IMR-90 (cell line): ENCODE measurements around the gene FGGY. TPM values are rescaled to one million over a fixed set of nuclear protein-coding genes. Genes with fewer than 3 reads are reported as not detected.

ENCODE experiments used
- ATAC-seq: fragments of 200-7000 bp; cut with Tn5 transposase; 2 replicates; pipeline ENCODE4 v1.9.1; 2020; ENCODE audit warnings: low read depth, mild to moderate bottlenecking, moderate library complexity
- BruUV-seq: library from RNA; stranded (reverse); fragments of 400-500 nt; replicated peaks from 2 replicates; lab custom pipeline; 2021; lab: Mats Ljungman, UMichigan
- CTCF ChIA-PET: fragments of 300-600 bp; formaldehyde crosslinking; extraction: SDS; loops from one replicate; lab custom pipeline; 2021; ENCODE audit warnings: antibody characterized with exemption; lab: Yijun Ruan, JAX
- POLR2A ChIA-PET: fragments of 300-600 bp; sonication (Branson Sonifier 250); formaldehyde crosslinking; loops from one replicate; lab custom pipeline; 2022; ENCODE audit warnings: antibody characterized with exemption; ENCODE audit not compliant: unreplicated experiment; lab: Charles Lee
- DNase-seq: peaks from one replicate; pipeline ENCODE4 v3.0.0; 2013
- H2AFZ ChIP-seq: replicated peaks from 2 replicates; pipeline ENCODE3; 2013; ENCODE audit warnings: low read length, mild to moderate bottlenecking; ENCODE audit not compliant: poor library complexity
- H2AK5ac ChIP-seq: 2 replicates; pipeline ENCODE4 v1.6.1; 2013; ENCODE audit warnings: low read depth, low read length, inconsistent platforms
- H2AK9ac ChIP-seq: replicated peaks from 2 replicates; pipeline ENCODE3; 2013; ENCODE audit warnings: mild to moderate bottlenecking, low read depth, low read length, moderate library complexity; ENCODE audit not compliant: poor library complexity
- H2BK120ac ChIP-seq: 2 replicates; pipeline ENCODE4 v1.6.1; 2013; ENCODE audit warnings: low read depth, low read length, inconsistent platforms
- H2BK15ac ChIP-seq: 3 replicates; pipeline ENCODE4 v1.6.1; 2013; ENCODE audit warnings: low read depth, low read length, inconsistent platforms
- H2BK20ac ChIP-seq: 2 replicates; pipeline ENCODE4 v1.6.1; 2013; ENCODE audit warnings: low read depth, mild to moderate bottlenecking, inconsistent platforms, low read length, moderate library complexity
- H2BK5ac ChIP-seq: 2 replicates; pipeline ENCODE4 v1.6.1; 2013; ENCODE audit warnings: mild to moderate bottlenecking, low read depth, low read length, inconsistent platforms; ENCODE audit not compliant: poor library complexity, severe bottlenecking
- H3K14ac ChIP-seq: replicated peaks from 2 replicates; pipeline ENCODE4 v1.6.1; 2013; ENCODE audit warnings: low read depth, low read length, inconsistent platforms
- H3K18ac ChIP-seq: 2 replicates; pipeline ENCODE4 v1.6.1; 2013; ENCODE audit warnings: low read depth, low read length, control low read depth
- H3K23ac ChIP-seq: 2 replicates; pipeline ENCODE4 v1.6.1; 2013; ENCODE audit warnings: low read depth, low read length, inconsistent platforms
- H3K27ac ChIP-seq: 2 replicates; pipeline ENCODE4 v1.5.1; 2013; ENCODE audit warnings: mild to moderate bottlenecking, control low read depth, low read length; ENCODE audit not compliant: insufficient read depth
- H3K27me3 ChIP-seq: 2 replicates; pipeline ENCODE4 v1.6.1; 2013; ENCODE audit warnings: low read length; ENCODE audit not compliant: control insufficient read depth, insufficient read depth
- H3K36me3 ChIP-seq: 2 replicates; pipeline ENCODE4 v1.6.1; 2013; ENCODE audit warnings: low read length, mixed read lengths; ENCODE audit not compliant: control insufficient read depth, insufficient read depth
- H3K4ac ChIP-seq: 2 replicates; pipeline ENCODE4 v1.6.1; 2013; ENCODE audit warnings: low read depth, low read length, inconsistent platforms
- H3K4me1 ChIP-seq: 2 replicates; pipeline ENCODE4 v1.6.1; 2013; ENCODE audit warnings: low read length, mixed read lengths; ENCODE audit not compliant: control insufficient read depth, insufficient read depth
- H3K4me2 ChIP-seq: 2 replicates; pipeline ENCODE4 v1.6.1; 2013; ENCODE audit warnings: low read depth, mild to moderate bottlenecking, control low read depth, low read length, moderate library complexity
- H3K4me3 ChIP-seq: 2 replicates; pipeline ENCODE4 v1.5.1; 2013; ENCODE audit warnings: low read depth, mild to moderate bottlenecking, control low read depth, low read length, moderate library complexity; ENCODE audit not compliant: insufficient read depth
- H3K56ac ChIP-seq: 2 replicates; pipeline ENCODE4 v1.6.1; 2013; ENCODE audit warnings: low read length, inconsistent platforms; ENCODE audit not compliant: insufficient read depth; ENCODE audit errors: extremely low read depth
- H3K79me1 ChIP-seq, 2 experiments: 2 replicates each; pipeline ENCODE4 v1.6.1; 2013; ENCODE audit warnings: low read length in 2 of 2, inconsistent platforms in 1 of 2, low read depth in 1 of 2
- H3K9ac ChIP-seq: 2 replicates; pipeline ENCODE4 v1.6.1; 2013; ENCODE audit warnings: low read depth, low read length, control low read depth
- H3K9me1 ChIP-seq: 2 replicates; pipeline ENCODE4 v1.6.1; 2013; ENCODE audit warnings: low read length, inconsistent platforms; ENCODE audit not compliant: insufficient read depth
- H3K9me3 ChIP-seq: 2 replicates; pipeline ENCODE4 v1.6.1; 2013; ENCODE audit warnings: low read length; ENCODE audit not compliant: control insufficient read depth, insufficient read depth
- H4K20me1 ChIP-seq: 2 replicates; pipeline ENCODE4 v1.6.1; 2013; ENCODE audit warnings: low read length, inconsistent platforms; ENCODE audit not compliant: insufficient read depth
- H4K5ac ChIP-seq: 2 replicates; pipeline ENCODE4 v1.6.1; 2013; ENCODE audit warnings: mild to moderate bottlenecking, low read depth, low read length, control low read depth
- H4K8ac ChIP-seq, 2 experiments: 2 replicates each; pipeline ENCODE4 v1.6.1; 2013; ENCODE audit warnings: low read depth in 2 of 2, low read length in 2 of 2, control low read depth in 1 of 2, inconsistent platforms in 1 of 2
- H4K91ac ChIP-seq: 2 replicates; pipeline ENCODE4 v1.6.1; 2013; ENCODE audit warnings: low read depth, low read length, inconsistent platforms; ENCODE audit not compliant: insufficient read depth
- BHLHE40 ChIP-seq: fragments of 150-350 bp; IDR thresholded peaks from 2 replicates; pipeline ENCODE4 v1.6.1; 2016; ENCODE audit warnings: mild to moderate bottlenecking, low read depth, low read length
- CHD1 ChIP-seq: IDR thresholded peaks from 2 replicates; pipeline ENCODE4 v1.6.1; 2012; ENCODE audit warnings: low read depth, low read length, improper control_type of control experiment
- CTCF ChIP-seq: conservative IDR thresholded peaks from 2 replicates; pipeline ENCODE4 v1.5.1; 2012; ENCODE audit warnings: mild to moderate bottlenecking, low read depth, low read length, improper control_type of control experiment
- FOS ChIP-seq: fragments of 150-350 bp; IDR thresholded peaks from 2 replicates; pipeline ENCODE4 v1.6.1; 2016; ENCODE audit warnings: low read depth, low read length
- MAZ ChIP-seq: IDR thresholded peaks from 2 replicates; pipeline ENCODE4 v1.6.1; 2012; ENCODE audit warnings: low read depth, mild to moderate bottlenecking, low read length, improper control_type of control experiment, moderate library complexity, borderline replicate concordance
- NFE2L2 ChIP-seq: fragments of 150-350 bp; IDR thresholded peaks from 2 replicates; pipeline ENCODE4 v1.6.1; 2016; ENCODE audit warnings: low read depth, mild to moderate bottlenecking, low read length
- RAD21 ChIP-seq: IDR thresholded peaks from 2 replicates; pipeline ENCODE4 v1.6.1; 2012; ENCODE audit warnings: low read length, improper control_type of control experiment
- RFX5 ChIP-seq: IDR thresholded peaks from 2 replicates; pipeline ENCODE4 v1.8.0; 2012; ENCODE audit warnings: low read depth, mild to moderate bottlenecking, low read length, moderate library complexity
- SMC3 ChIP-seq: fragments of 150-350 bp; IDR thresholded peaks from 2 replicates; pipeline ENCODE4 v1.6.1; 2016; ENCODE audit warnings: low read depth, mild to moderate bottlenecking, antibody characterized with exemption, low read length, moderate library complexity
- WGBS, 2 experiments: methylation state at CpG; one replicate each; pipeline versions ENCODE4 v1.1.5 to v1.1.7; 2013; ENCODE audit warnings: missing lambda C conversion rate in 2 of 2; ENCODE audit not compliant: insufficient read length in 1 of 2; ENCODE audit errors: extremely low coverage in 2 of 2; 5-methylcytosine and 5-hydroxymethylcytosine counted together
- dilution Hi-C: fragments of 300-500 bp; cut with HindIII; formaldehyde crosslinking; loops from one replicate; pipeline ENCODE4 v1.14.3; 2018; ENCODE audit warnings: low sequenced_read_pairs; ENCODE audit not compliant: unreplicated experiment
- in situ Hi-C: fragments of 300-500 bp; cut with MboI; formaldehyde crosslinking; loops from 3 replicates; pipeline ENCODE4 v1.14.3; 2019; ENCODE audit warnings: low sequenced_read_pairs, inconsistent platforms, mixed read lengths
- intact Hi-C: fragments of 100-400 bp; cut with micrococcal nuclease; formaldehyde crosslinking; loops from 2 replicates; pipeline ENCODE4 v1.10.0; 2022
- polyA plus RNA-seq, 3 experiments: library from polyadenylated mRNA; depleted of rRNA; stranded (reverse); fragments of >200 nt; gene quantifications; 2 replicates each; pipeline ENCODE4 v1.2.3, GENCODE V29; 2012; ENCODE audit warnings: low replicate concordance in 1 of 3
- total RNA-seq: library from RNA; depleted of rRNA; stranded (reverse); fragments of >200 nt; gene quantifications from 2 replicates; pipeline ENCODE4 v1.2.3, GENCODE V29; 2012

Gene FGGY
- total and polyA plus RNA-seq, 2 of the 4 experiments (the other 2 are of a cell fraction): 5.6 to 14.0 TPM

- WGBS, 2 experiments: no CpG with 5 or more reads among the region's 1 CpG
These were observed 48.3 kb downstream of the FGGY start for GRCh38 chr1:59345221-59345620.

More at GRCh38 chr1:59345221-59345620, 48.3 kb downstream of the FGGY start:
- Histone ChIP-seq H3K4me2 (no peak overlapping the region), H3K18ac (no peak overlapping the region), H4K91ac (no peak overlapping the region), H2AK5ac (no peak overlapping the region), H4K20me1 (no peaks in the 10 kb centered on the region), H2BK120ac (no peak overlapping the region), H3K9me1 (no peaks in the 10 kb centered on the region), H2AFZ (no peak overlapping the region), H3K23ac (no peak overlapping the region), H2BK15ac (no peak overlapping the region), H3K14ac (no peak overlapping the region), H3K4me1 (peaks cover 2% of the 10 kb centered on the region; the same call in 1 of the 2 replicates), H3K4ac (no peak overlapping the region), H3K79me1 (no peaks in the 10 kb centered on the region), H4K8ac (no peak overlapping the region), H2AK9ac (no peak overlapping the region), H3K27ac (no peak overlapping the region), H3K36me3 (no peaks in the 10 kb centered on the region), H3K4me3 (no peak overlapping the region), H2BK20ac (no peak overlapping the region), H3K56ac (no peak overlapping the region), H3K9me3 (no peaks in the 10 kb centered on the region), H2BK5ac (no peak overlapping the region), H3K27me3 (no peaks in the 10 kb centered on the region), H4K5ac (no peak overlapping the region), H3K9ac (no peak overlapping the region)
- in situ Hi-C loops (no loop called here), dilution Hi-C loops (no loop called here), intact Hi-C loops (no loop called here)
- ChIA-PET CTCF (interaction anchor here (0.6 to 0.8 kb wide), 2 partner anchors 12 to 560 kb away, joined by 3 to 5 read pairs; no protein-coding TSS in a partner anchor), POLR2A (no interaction called here)
- no peak for ATAC-seq
- DNase-seq: no peak
- no TSS peak for BruUV-seq
- TF ChIP-seq FOS (no peak), BHLHE40 (no peak), RAD21 (no peak), CHD1 (no peak), SMC3 (no peak), MAZ (no peak), RFX5 (no peak), NFE2L2 (no peak), CTCF (no peak)
